ENCODE measurements around the gene IFI30. TPM values are rescaled to one million over a fixed set of nuclear protein-coding genes. Genes with fewer than 3 reads are reported as not detected.

Gene IFI30
- total and polyA plus RNA-seq, 5 experiments from 2014 or later: 3.3 to 15.3 (median 7.1) TPM

GRCh38 chr19:18140473-18140872, 33.1 kb upstream of the IFI30 start:
- Mint-ChIP-seq H3K36me3 (peaks cover 3 to 85% (median 16%) of the 10 kb centered on the region in 3 donors), H3K9me3 (no peaks in the 10 kb centered on the region), H3K4me3 (no peak overlapping the region), H3K4me1 (no peaks in the 10 kb centered on the region), H3K27ac (no peak overlapping the region), H3K27me3 (no peaks in the 10 kb centered on the region)
- no peak for DNase-seq
- no peak for ATAC-seq
- POLR2A ChIA-PET: no interaction called here

GRCh38 chr19:18141031-18141430, 32.6 kb upstream of the IFI30 start:
- POLR2A ChIA-PET: interaction anchor here (1.2 kb wide), 1 partner anchor 12 kb away, joined by 4 read pairs; no protein-coding TSS in a partner anchor
- Mint-ChIP-seq H3K36me3 (peaks cover 3 to 85% (median 16%) of the 10 kb centered on the region in 3 donors), H3K9me3 (no peaks in the 10 kb centered on the region), H3K4me3 (no peak overlapping the region), H3K27ac (no peak overlapping the region), H3K27me3 (no peaks in the 10 kb centered on the region), H3K4me1 (no peaks in the 10 kb centered on the region)
- ATAC-seq (no peak), DNase-seq (no peak)

GRCh38 chr19:18143902-18144301, 29.7 kb upstream of the IFI30 start:
- Mint-ChIP-seq H3K4me3 (no peak overlapping the region), H3K9me3 (no peaks in the 10 kb centered on the region), H3K27me3 (no peaks in the 10 kb centered on the region), H3K27ac (peak overlapping the region in 4 of 10 donors; percentile 60 to 81 (median 76)), H3K36me3 (peaks cover 3 to 90% (median 16%) of the 10 kb centered on the region in 3 donors), H3K4me1 (peaks cover 0 to 3% (median 1%) of the 10 kb centered on the region in 4 donors)
- DNase-seq (no peak), ATAC-seq (no peak)
- POLR2A ChIA-PET: interaction anchor here (1.2 to 1.7 kb wide), 2 partner anchors 17 to 25 kb away, joined by 3 to 4 read pairs; no protein-coding TSS in a partner anchor

- no peak for DNase-seq
- Mint-ChIP-seq H3K4me1 (peaks cover 0 to 3% (median 1%) of the 10 kb centered on the region in 4 donors), H3K4me3 (no peak overlapping the region), H3K27me3 (no peaks in the 10 kb centered on the region), H3K27ac (peak overlapping the region in 4 of 10 donors; percentile 60 to 81 (median 76)), H3K9me3 (no peaks in the 10 kb centered on the region), H3K36me3 (peaks cover 3 to 86% (median 14%) of the 10 kb centered on the region in 3 donors)
- ATAC-seq: no peak
- POLR2A ChIA-PET: interaction anchor here (1.2 to 1.7 kb wide), 2 partner anchors 17 to 25 kb away, joined by 3 to 4 read pairs; no protein-coding TSS in a partner anchor
These were observed 29.3 kb upstream of the IFI30 start for GRCh38 chr19:18144361-18144760.

GRCh38 chr19:18144906-18145305, 28.7 kb upstream of the IFI30 start:
- H3K9me3 Mint-ChIP-seq: no peaks in the 10 kb centered on the region
- POLR2A ChIA-PET: interaction anchor here (0.5 to 1.7 kb wide), 5 partner anchors 16 to 137 kb away, joined by 3 to 4 read pairs (median 3); partner anchors contain the start of gene ARRDC2
- peaks cover 3 to 84% (median 14%) of the 10 kb centered on the region in 3 donors for H3K36me3 Mint-ChIP-seq

GRCh38 chr19:18145391-18145999, 28.1 kb upstream of the IFI30 start:
- POLR2A ChIA-PET: interaction anchor here (0.5 to 1.7 kb wide), 6 partner anchors 16 to 545 kb away, joined by 3 to 5 read pairs (median 4); partner anchors contain the start of gene ARRDC2
- Mint-ChIP-seq H3K4me3 (no peak overlapping the region), H3K36me3 (peaks cover under 1 to 80% (median 11%) of the 10 kb centered on the region in 3 donors), H3K4me1 (peaks cover 0 to 7% (median 1%) of the 10 kb centered on the region in 4 donors), H3K9me3 (no peaks in the 10 kb centered on the region), H3K27me3 (no peaks in the 10 kb centered on the region), H3K27ac (peak overlapping the region in 3 of 10 donors; percentile 35 to 69 (median 43))
- DNase-seq: no peak
- ATAC-seq: no peak

More at GRCh38 chr19:18144906-18145305, 28.7 kb upstream of the IFI30 start:
- no peak overlapping the region for H3K4me3 Mint-ChIP-seq
- DNase-seq: no peak
- no peaks in the 10 kb centered on the region for H3K27me3 Mint-ChIP-seq
- H3K27ac Mint-ChIP-seq: peak overlapping the region in 4 of 10 donors; percentile 35 to 56 (median 48)
- H3K4me1 Mint-ChIP-seq: peaks cover 0 to 4% (median 1%) of the 10 kb centered on the region in 4 donors
- no peak for ATAC-seq

GRCh38 chr19:18147396-18147795, 26.2 kb upstream of the IFI30 start:
- Mint-ChIP-seq H3K36me3 (peaks cover 0 to 62% (median 5%) of the 10 kb centered on the region in 3 donors), H3K27me3 (no peaks in the 10 kb centered on the region), H3K4me1 (peaks cover 5 to 21% (median 7%) of the 10 kb centered on the region in 4 donors), H3K4me3 (no peak overlapping the region), H3K9me3 (no peaks in the 10 kb centered on the region), H3K27ac (peak overlapping the region in 3 of 10 donors; percentile 55 to 68 (median 60))
- no peak for ATAC-seq
- DNase-seq: no peak
- POLR2A ChIA-PET: no interaction called here

- H3K27me3 Mint-ChIP-seq: no peaks in the 10 kb centered on the region
- peaks cover 16 to 31% (median 17%) of the 10 kb centered on the region in 4 donors for H3K4me1 Mint-ChIP-seq
- H3K27ac Mint-ChIP-seq: peak overlapping the region in 2 of 10 donors; percentile 35 to 40
- peak overlapping the region in 2 of 10 donors; percentile 48 to 66 for H3K4me3 Mint-ChIP-seq
- DNase-seq: no peak
- no peaks in the 10 kb centered on the region for H3K9me3 Mint-ChIP-seq
- POLR2A ChIA-PET: interaction anchor here (0.7 to 1.3 kb wide), 3 partner anchors 21 to 107 kb away, joined by 3 to 5 read pairs (median 4); no protein-coding TSS in a partner anchor
- no peak for ATAC-seq
- peaks cover 0 to 44% (median 5%) of the 10 kb centered on the region in 3 donors for H3K36me3 Mint-ChIP-seq
These were observed 24.0 kb upstream of the IFI30 start for GRCh38 chr19:18149596-18149975.

- ATAC-seq (no peak), DNase-seq (peak in 1 of 10 donors; percentile 62)
- peak overlapping the region; percentile 83 to 97 (median 93) for H3K4me3 Mint-ChIP-seq
- H3K9me3 Mint-ChIP-seq: no peaks in the 10 kb centered on the region
- H3K36me3 Mint-ChIP-seq: peaks cover 0 to 30% (median 1%) of the 10 kb centered on the region in 3 donors
- no peaks in the 10 kb centered on the region for H3K27me3 Mint-ChIP-seq
- peak overlapping the region in 9 of 10 donors; percentile 93 to 99 (median 96) for H3K27ac Mint-ChIP-seq
- H3K4me1 Mint-ChIP-seq: peaks cover 18 to 32% (median 20%) of the 10 kb centered on the region in 4 donors
- POLR2A ChIA-PET: interaction anchor here (0.6 to 3.1 kb wide), 16 partner anchors 9 to 154 kb away, joined by 3 to 39 read pairs (median 5); partner anchors contain the start of genes IL12RB1, JUND and RAB3A
These were observed 22.6 kb upstream of the IFI30 start for GRCh38 chr19:18150776-18151624.

GRCh38 chr19:18152442-18152816, 21.2 kb upstream of the IFI30 start:
- Mint-ChIP-seq H3K36me3 (peaks cover 0 to 20% (median 0%) of the 10 kb centered on the region in 3 donors), H3K4me3 (peak overlapping the region; percentile 83 to 97 (median 93)), H3K27me3 (no peaks in the 10 kb centered on the region), H3K9me3 (no peaks in the 10 kb centered on the region), H3K4me1 (peaks cover 15 to 31% (median 26%) of the 10 kb centered on the region in 4 donors), H3K27ac (peak overlapping the region; percentile 93 to 99 (median 96))
- peak; percentile 95 to 100 (median 97) for DNase-seq
- peak; percentile 70 to 72 for ATAC-seq
- POLR2A ChIA-PET: interaction anchor here (0.6 to 3.1 kb wide), 18 partner anchors 9 to 152 kb away, joined by 3 to 39 read pairs (median 5); partner anchors contain the start of genes ARRDC2, IL12RB1, JUND and MAST3

- peak; percentile 86 to 88 for ATAC-seq
- H3K27ac Mint-ChIP-seq: peak within 1 kb of the TSS; percentile 93 to 99 (median 96)
- H3K27me3 Mint-ChIP-seq: no peaks in the 10 kb centered on the region
- peak; percentile 98 to 100 (median 100) for DNase-seq
- peaks cover 0 to 15% (median 0%) of the 10 kb centered on the region in 3 donors for H3K36me3 Mint-ChIP-seq
- POLR2A ChIA-PET: interaction anchor here (0.6 to 3.1 kb wide), 15 partner anchors 9 to 152 kb away, joined by 3 to 39 read pairs (median 6); partner anchors contain the start of genes ARRDC2, IL12RB1, JUND and MAST3
- H3K4me3 Mint-ChIP-seq: peak within 1 kb of the TSS; percentile 83 to 97 (median 93)
- H3K9me3 Mint-ChIP-seq: no peaks in the 10 kb centered on the region
- H3K4me1 Mint-ChIP-seq: peaks cover 15 to 31% (median 26%) of the 10 kb centered on the region in 4 donors
These were observed 20.6 kb upstream of the IFI30 start, which contains the start of gene PIK3R2 for GRCh38 chr19:18152817-18153555. TSS of gene PIK3R2 (plus strand) at chr19:18153163. CDS start at chr19:18155880, 2,717 bp downstream.

Measured in naive thymus-derived CD8-positive, alpha-beta T cell (primary cell).